ENCODE data around the gene SPI1. TPM values are rescaled to one million over a fixed set of nuclear protein-coding genes. Genes with fewer than 3 reads are reported as not detected.

SPI1 gene
- total RNA-seq, 2 experiments from 2014 or later = 4.9 to 5.9 TPM

GRCh38 chr11:47409440-47410369, 31.4 kb upstream of the SPI1 start:
- POLR2A ChIA-PET = interaction anchor here (0.9 to 2.6 kb wide), 6 partner anchors 10 to 195 kb away, joined by 3 to 14 read pairs (median 8); partner anchors contain the start of genes DDB2 and PSMC3
- Histone ChIP-seq H3K27ac (ENCODE audit: low read depth in 1 of 2, low read length in 2 of 2) (peak overlapping the region; percentile 71 to 84), H3K27me3 (ENCODE audit: control insufficient read depth in 1 of 2, insufficient read depth in 2 of 2, low read length in 2 of 2) (no peaks in the 10 kb centered on the region), H3K36me3 (ENCODE audit: insufficient read depth, low read length) (peaks cover 13% of the 10 kb centered on the region), H3K9me3 (ENCODE audit: control insufficient read depth in 1 of 2, insufficient read depth in 1 of 2, low read length in 2 of 2) (no peaks in the 10 kb centered on the region), H3K4me3 (ENCODE audit: low read length) (peak overlapping the region; percentile 74), H3K4me1 (ENCODE audit: insufficient read depth, low read length) (peaks cover 40% of the 10 kb centered on the region)
- Mint-ChIP-seq H3K4me3 (peak overlapping the region; percentile 99), H3K27me3 (no peaks in the 10 kb centered on the region), H3K4me1 (ENCODE audit: low read depth) (peaks cover 17% of the 10 kb centered on the region), H3K27ac (peak overlapping the region; percentile 95), H3K36me3 (ENCODE audit: low read depth) (peaks cover 27% of the 10 kb centered on the region), H3K9me3 (no peaks in the 10 kb centered on the region)
- intact Hi-C loops (cut with DNase I, micrococcal nuclease) = loop anchor here in 1 of 2 experiments (1.0 to 10.0 kb wide), 5 partner anchors 16 to 475 kb away; partner anchors contain the start of genes ARFGAP2, CSTPP1, FNBP4 and MADD
- TF ChIP-seq CTCF (IDR thresholded peaks at IDR 0.05) = no peak
- ATAC-seq (ENCODE audit: poor library complexity) = no peak
- peak in 1 of 14 experiments; percentile 44 for DNase-seq
- CTCF ChIA-PET = interaction anchor here (0.9 to 3.4 kb wide), 2 partner anchors 38 to 151 kb away, joined by 3 to 43 read pairs; no protein-coding TSS in a partner anchor

- CTCF ChIA-PET = interaction anchor here (0.6 to 0.9 kb wide), 3 partner anchors 8 to 150 kb away, joined by 3 read pairs; no protein-coding TSS in a partner anchor
- POLR2A ChIA-PET = interaction anchor here (0.7 to 2.6 kb wide), 7 partner anchors 8 to 194 kb away, joined by 3 to 14 read pairs (median 4); partner anchors contain the start of genes DDB2 and PSMC3
- Mint-ChIP-seq H3K27ac (peak overlapping the region; percentile 95), H3K36me3 (ENCODE audit: low read depth) (peaks cover 22% of the 10 kb centered on the region), H3K4me1 (ENCODE audit: low read depth) (peaks cover 17% of the 10 kb centered on the region), H3K4me3 (peak overlapping the region; percentile 99), H3K9me3 (no peaks in the 10 kb centered on the region), H3K27me3 (no peaks in the 10 kb centered on the region)
- H3K27me3 ChIP-seq (ENCODE audit: control insufficient read depth in 1 of 2, insufficient read depth in 2 of 2, low read length in 2 of 2) = no peaks in the 10 kb centered on the region
- peaks cover 5% of the 10 kb centered on the region for H3K36me3 ChIP-seq (ENCODE audit: insufficient read depth, low read length)
- ATAC-seq (ENCODE audit: poor library complexity) (peak; percentile 7), DNase-seq (peak in 2 of 14 experiments; percentile 10 to 49)
- TF ChIP-seq CTCF (IDR thresholded peaks at IDR 0.05) = no peak
- H3K9me3 ChIP-seq (ENCODE audit: control insufficient read depth in 1 of 2, insufficient read depth in 1 of 2, low read length in 2 of 2) = no peaks in the 10 kb centered on the region
- H3K4me1 ChIP-seq (ENCODE audit: insufficient read depth, low read length) = peaks cover 40% of the 10 kb centered on the region
- peak overlapping the region; percentile 71 to 84 for H3K27ac ChIP-seq (ENCODE audit: low read depth in 1 of 2, low read length in 2 of 2)
- intact Hi-C loops (cut with DNase I, micrococcal nuclease) = loop anchor here (1.0 to 10.0 kb wide), 6 partner anchors 16 to 474 kb away; partner anchors contain the start of genes ARFGAP2 (in 1 of the 2), CSTPP1 (in 1 of the 2), FNBP4 (in 1 of the 2) and MADD (in 1 of the 2)
- peak overlapping the region; percentile 74 for H3K4me3 ChIP-seq (ENCODE audit: low read length)
These were observed 30.5 kb upstream of the SPI1 start for GRCh38 chr11:47408598-47409439.

Measured in CD4-positive, alpha-beta T cell (primary cell).